Gastrocnemius medialis (tissue), 4 donors: ENCODE results near the gene HAO2. TPM values are rescaled to one million over a fixed set of nuclear protein-coding genes. Genes with fewer than 3 reads are reported as not detected.
"Not testable (repeated sequence)": the region's sequence is repeated elsewhere in the genome, so short reads cannot be mapped to it uniquely, and the experiment has no call there.

Experiments used
- ATAC-seq, 2 donors: fragments of 150-250 bp; one replicate each; pipeline ENCODE4 v1.9.1; 2016
- DNase-seq, 2 donors: peaks; one replicate each; pipeline ENCODE4 v3.0.0-alpha.2; 2019
- H3K27ac ChIP-seq, 4 donors: fragments of 200-600 bp; sonication (generic); 1 replicate in 1 of 4; 2 replicates in 3 of 4; pipeline ENCODE4 v1.5.1; 2016 to 2018; ENCODE audit warnings: mild to moderate bottlenecking in 2 of 4, moderate library complexity in 1 of 4
- H3K27me3 ChIP-seq, 3 donors: fragments of 200-600 bp; sonication (generic) in 2 of 3; 1 replicate in 1 of 3; 2 replicates in 2 of 3; pipeline versions ENCODE4 v1.5.1 to v1.6.0; 2016 to 2019; ENCODE audit warnings: mild to moderate bottlenecking in 1 of 3, moderate library complexity in 1 of 3
- H3K36me3 ChIP-seq, 2 donors: fragments of 200-600 bp; sonication (generic) in 1 of 2; one replicate each; pipeline ENCODE4 v1.5.1; 2017 to 2018
- H3K4me1 ChIP-seq, 2 donors: fragments of 200-600 bp; sonication (generic) in 1 of 2; one replicate each; pipeline ENCODE4 v1.5.1; 2016 to 2017; ENCODE audit warnings: mild to moderate bottlenecking in 2 of 2
- H3K4me3 ChIP-seq, 4 donors: fragments of 200-600 bp; sonication (generic) in 3 of 4; 1 replicate in 1 of 4; 2 replicates in 3 of 4; pipeline ENCODE4 v1.5.1; 2016 to 2019; ENCODE audit warnings: mild to moderate bottlenecking in 2 of 4
- H3K9me3 ChIP-seq, 3 donors: fragments of 200-600 bp; sonication (generic) in 2 of 3; 1 replicate in 1 of 3; 2 replicates in 2 of 3; pipeline ENCODE4 v1.5.1; 2016 to 2019
- CTCF ChIP-seq, 5 experiments: fragments of 450-650 bp in 3 of 5; fragments of 200-600 bp in 2 of 5; sonication (generic) in 2 of 5; IDR thresholded peaks in 4 of 5; conservative IDR thresholded peaks in 1 of 5; 1 replicate in 4 of 5; 2 replicates in 1 of 5; pipeline ENCODE4 v1.5.1; 2016 to 2019; ENCODE audit warnings: antibody characterized with exemption in 5 of 5, mild to moderate bottlenecking in 3 of 5, moderate library complexity in 3 of 5
- POLR2A ChIP-seq, 2 donors: fragments of 450-650 bp; IDR thresholded peaks; one replicate each; pipeline ENCODE4 v1.6.1; 2017; ENCODE audit warnings: antibody characterized with exemption in 2 of 2, mild to moderate bottlenecking in 2 of 2, moderate library complexity in 2 of 2
- in situ Hi-C, 4 donors: fragments of 200-750 bp; cut with MboI; loops; one replicate each; pipeline versions ENCODE4 v1.15.0 to v1.8.0; 2017; ENCODE audit warnings: low sequenced_read_pairs in 4 of 4
- intact Hi-C: fragments of 100-400 bp; cut with DNase I; formaldehyde crosslinking; loops from one replicate; pipeline ENCODE4 v1.15.1; 2023; ENCODE audit warnings: low total_unique reads
- total RNA-seq, 4 donors: library from RNA; depleted of rRNA; stranded (reverse); fragments of >200 nt; gene quantifications; one replicate each; pipeline versions ENCODE4 v1.1.0 to v1.2.3, GENCODE V29; 2016

The HAO2 gene
- total RNA-seq, 4 donors from 2014 or later, result 0.18 TPM; not detected in 3

GRCh38 chr1:119332622-119333021, 36.0 kb upstream of the HAO2 start:
- DNase-seq (no peak), ATAC-seq (no peak)
- peaks cover 0 to 3% of the 10 kb centered on the region in 2 donors for H3K4me1 ChIP-seq
- H3K27ac ChIP-seq, result no peak overlapping the region
- in situ Hi-C loops, result no loop called here
- H3K9me3 ChIP-seq, result no peaks in the 10 kb centered on the region
- intact Hi-C loops, result no loop called here
- H3K27me3 ChIP-seq, result no peaks in the 10 kb centered on the region
- H3K36me3 ChIP-seq, result no peaks in the 10 kb centered on the region
- TF ChIP-seq POLR2A (IDR thresholded peaks at IDR 0.05) (no peak), CTCF (IDR thresholded peaks at IDR 0.05 in 4 of 5, conservative IDR thresholded peaks at IDR 0.05 in 1 of 5) (no peak)
- no peak overlapping the region for H3K4me3 ChIP-seq

- Histone ChIP-seq H3K27me3 (no peaks in the 10 kb centered on the region), H3K27ac (no peak overlapping the region), H3K36me3 (no peaks in the 10 kb centered on the region), H3K4me1 (no peaks in the 10 kb centered on the region), H3K4me3 (no peak overlapping the region), H3K9me3 (no peaks in the 10 kb centered on the region)
- intact Hi-C loops (no loop called here), in situ Hi-C loops (no loop called here)
- no peak for TF ChIP-seq CTCF (IDR thresholded peaks at IDR 0.05 in 4 of 5, conservative IDR thresholded peaks at IDR 0.05 in 1 of 5)
- TF ChIP-seq POLR2A (IDR thresholded peaks at IDR 0.05), result no peak
- DNase-seq, result no peak
- ATAC-seq, result no peak
Measured at GRCh38 chr1:119333163-119333896, 35.3 kb upstream of the HAO2 start.

- in situ Hi-C loops, H3K4me3 ChIP-seq, H3K4me1 ChIP-seq, H3K27me3 ChIP-seq, H3K27ac ChIP-seq, H3K9me3 ChIP-seq, H3K36me3 ChIP-seq, DNase-seq, intact Hi-C loops, ATAC-seq: not testable (repeated sequence)
Measured at GRCh38 chr1:119333897-119334250, 34.7 kb upstream of the HAO2 start.

GRCh38 chr1:119336848-119337247, 31.7 kb upstream of the HAO2 start:
- intact Hi-C loops, result no loop called here
- H3K36me3 ChIP-seq, result no peaks in the 10 kb centered on the region
- TF ChIP-seq POLR2A (IDR thresholded peaks at IDR 0.05) (no peak), CTCF (IDR thresholded peaks at IDR 0.05 in 4 of 5, conservative IDR thresholded peaks at IDR 0.05 in 1 of 5) (no peak)
- no peak for DNase-seq
- H3K9me3 ChIP-seq, result no peaks in the 10 kb centered on the region
- H3K4me3 ChIP-seq, result no peak overlapping the region
- H3K27me3 ChIP-seq, result no peaks in the 10 kb centered on the region
- ATAC-seq, result no peak
- no peaks in the 10 kb centered on the region for H3K4me1 ChIP-seq
- in situ Hi-C loops, result no loop called here
- H3K27ac ChIP-seq, result no peak overlapping the region

GRCh38 chr1:119338004-119338403, 30.6 kb upstream of the HAO2 start:
- in situ Hi-C loops (no loop called here), intact Hi-C loops (no loop called here)
- TF ChIP-seq CTCF (IDR thresholded peaks at IDR 0.05 in 4 of 5, conservative IDR thresholded peaks at IDR 0.05 in 1 of 5) (no peak), POLR2A (IDR thresholded peaks at IDR 0.05) (no peak)

More at GRCh38 chr1:119338004-119338403, 30.6 kb upstream of the HAO2 start:
- DNase-seq (no peak), ATAC-seq (no peak)
- Histone ChIP-seq H3K36me3 (no peaks in the 10 kb centered on the region), H3K27me3 (no peaks in the 10 kb centered on the region), H3K4me3 (no peak overlapping the region), H3K9me3 (no peaks in the 10 kb centered on the region), H3K4me1 (no peaks in the 10 kb centered on the region), H3K27ac (no peak overlapping the region)
